Measurements from ENCODE around the gene SLITRK2.

- no peak for TF ChIP-seq CTCF (conservative IDR thresholded peaks at IDR 0.05 in 1 of 2, IDR thresholded peaks at IDR 0.05 in 1 of 2; ENCODE audit: low read depth in 1 of 2, low read length in 2 of 2)
- TF ChIP-seq EZH2 (IDR thresholded peaks at IDR 0.05; ENCODE audit: low read length, missing control alignments) = no peak
Observed at GRCh38 chrX:145826466-145826865, 8.8 kb downstream of the SLITRK2 start.
